Colonic mucosa (tissue), 4 donors: ENCODE measurements around the gene GFOD1. TPM values are rescaled to one million over a fixed set of nuclear protein-coding genes. Genes with fewer than 3 reads are reported as not detected.
"Not testable (repeated sequence)": the region's sequence is repeated elsewhere in the genome, so short reads cannot be mapped to it uniquely, and the experiment has no call there.

Experiments used
- DNase-seq: peaks from one replicate; pipeline ENCODE4 v3.0.0-alpha.2; 2020
- H3K27ac ChIP-seq: fragments of 200-600 bp; one replicate; pipeline ENCODE4 v1.8.0; 2021
- H3K27me3 ChIP-seq: fragments of 200-600 bp; one replicate; pipeline ENCODE4 v1.8.0; 2021
- H3K36me3 ChIP-seq: fragments of 200-600 bp; one replicate; pipeline ENCODE4 v1.8.0; 2021
- H3K4me1 ChIP-seq: fragments of 200-600 bp; one replicate; pipeline ENCODE4 v1.8.0; 2021; ENCODE audit warnings: mild to moderate bottlenecking
- H3K4me3 ChIP-seq: fragments of 200-600 bp; one replicate; pipeline ENCODE4 v1.8.0; 2021
- H3K9ac ChIP-seq, 2 donors: one replicate each; pipeline ENCODE4 v1.7.0; 2013; ENCODE audit warnings: control low read depth in 2 of 2, low read depth in 2 of 2, low read length in 2 of 2
- H3K9me3 ChIP-seq: fragments of 200-600 bp; one replicate; pipeline ENCODE4 v1.8.0; 2021
- intact Hi-C: fragments of 100-400 bp; cut with DNase I; formaldehyde crosslinking; loops from one replicate; pipeline ENCODE4 v1.14.1; 2022
- total RNA-seq, 2 donors: library from RNA; stranded (reverse); fragmentation: NEBNext Ultra II Directional in 1 of 2; extraction: Animal tissue kit (Norgen Biotek cat#: 25700) in 1 of 2; gene quantifications; one replicate each; pipeline ENCODE4 v1.2.1, GENCODE V29; 2021
- TF ChIP-seq, protein P1 (sequence below): fragments of 200-600 bp; IDR thresholded peaks from one replicate; pipeline ENCODE4 v1.8.0; 2022; ENCODE audit warnings: antibody characterized with exemption, mild to moderate bottlenecking
- donor health status: healthy.
- donor health status: DM: no; HTN: no; CAD: no.
- donor health status: DM: no; HTN: no; CAD: no.

Gene GFOD1
- total RNA-seq, 2 donors from 2014 or later: 6.9 to 7.6 TPM

DNA sequence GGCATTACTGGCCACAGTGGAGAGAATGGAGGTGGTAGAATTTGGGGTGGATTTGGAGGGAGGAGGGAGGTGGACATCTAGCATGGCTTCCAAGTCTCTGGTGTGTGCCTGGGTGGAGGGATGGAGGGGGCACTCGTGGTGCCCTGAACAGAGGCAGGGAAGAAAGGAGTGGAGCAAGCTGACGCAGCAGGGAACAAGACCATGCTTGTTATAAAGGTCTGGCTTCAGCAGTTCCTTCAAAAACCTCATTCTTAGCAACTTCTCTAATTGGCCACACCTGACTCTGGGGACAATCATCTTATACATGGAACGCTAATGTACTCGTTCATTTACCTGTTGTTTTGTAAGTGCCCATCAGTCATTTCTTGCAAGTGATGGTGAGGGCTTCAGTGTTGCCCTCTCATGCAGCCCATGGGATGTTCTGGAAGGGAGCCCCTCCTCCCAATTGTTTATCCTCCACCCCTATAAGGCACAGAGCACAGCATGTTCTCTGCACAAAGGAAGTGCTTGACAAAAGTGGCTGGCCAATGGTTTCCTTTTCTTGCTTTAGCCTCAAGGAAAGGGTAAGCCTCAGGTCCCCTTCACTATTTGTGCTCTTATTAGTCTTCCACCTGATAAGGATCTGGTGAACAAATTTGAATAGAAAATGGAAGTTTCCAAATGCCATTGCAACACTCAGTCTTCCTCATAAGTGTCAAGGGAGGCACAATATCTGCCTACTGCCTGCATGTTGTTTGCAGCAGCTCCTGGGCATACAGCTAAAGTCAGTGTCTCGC, 39.3 kb downstream of the GFOD1 start:
- intact Hi-C loops: no loop called here
- DNase-seq: no peak
- H3K36me3 ChIP-seq: no peaks in the 10 kb centered on the region
- H3K9ac ChIP-seq: no peak overlapping the region
- no peak overlapping the region for H3K27ac ChIP-seq
- TF ChIP-seq, protein P1, sequence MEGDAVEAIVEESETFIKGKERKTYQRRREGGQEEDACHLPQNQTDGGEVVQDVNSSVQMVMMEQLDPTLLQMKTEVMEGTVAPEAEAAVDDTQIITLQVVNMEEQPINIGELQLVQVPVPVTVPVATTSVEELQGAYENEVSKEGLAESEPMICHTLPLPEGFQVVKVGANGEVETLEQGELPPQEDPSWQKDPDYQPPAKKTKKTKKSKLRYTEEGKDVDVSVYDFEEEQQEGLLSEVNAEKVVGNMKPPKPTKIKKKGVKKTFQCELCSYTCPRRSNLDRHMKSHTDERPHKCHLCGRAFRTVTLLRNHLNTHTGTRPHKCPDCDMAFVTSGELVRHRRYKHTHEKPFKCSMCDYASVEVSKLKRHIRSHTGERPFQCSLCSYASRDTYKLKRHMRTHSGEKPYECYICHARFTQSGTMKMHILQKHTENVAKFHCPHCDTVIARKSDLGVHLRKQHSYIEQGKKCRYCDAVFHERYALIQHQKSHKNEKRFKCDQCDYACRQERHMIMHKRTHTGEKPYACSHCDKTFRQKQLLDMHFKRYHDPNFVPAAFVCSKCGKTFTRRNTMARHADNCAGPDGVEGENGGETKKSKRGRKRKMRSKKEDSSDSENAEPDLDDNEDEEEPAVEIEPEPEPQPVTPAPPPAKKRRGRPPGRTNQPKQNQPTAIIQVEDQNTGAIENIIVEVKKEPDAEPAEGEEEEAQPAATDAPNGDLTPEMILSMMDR: no peak
- H3K9me3 ChIP-seq: no peaks in the 10 kb centered on the region
- H3K4me3 ChIP-seq: no peak overlapping the region
- H3K4me1 ChIP-seq: no peaks in the 10 kb centered on the region
- H3K27me3 ChIP-seq: no peaks in the 10 kb centered on the region

DNA sequence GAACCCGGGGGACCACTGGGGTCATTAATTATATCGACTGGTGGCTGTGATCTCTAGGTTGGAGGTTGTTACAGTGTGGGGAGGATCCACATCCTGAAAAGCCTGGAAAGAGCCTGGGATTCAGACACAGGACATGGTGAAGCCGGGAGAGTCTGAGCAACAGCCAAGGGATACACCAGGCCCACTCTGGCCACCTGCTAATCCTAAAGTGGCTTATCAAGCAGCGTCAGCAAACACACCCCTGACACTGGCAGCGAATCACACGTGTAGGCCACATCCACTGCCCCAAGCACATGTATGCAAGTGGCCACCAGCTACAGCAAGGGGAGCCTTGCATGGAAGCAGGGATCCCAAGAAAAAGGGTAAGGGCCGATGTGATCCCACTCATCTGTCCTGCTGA, 41.0 kb downstream of the GFOD1 start:
- DNase-seq: no peak
- TF ChIP-seq, protein P1: no peak
- Histone ChIP-seq H3K4me1 (peaks cover 6% of the 10 kb centered on the region), H3K4me3 (no peak overlapping the region), H3K27me3 (no peaks in the 10 kb centered on the region), H3K36me3 (no peaks in the 10 kb centered on the region), H3K27ac (no peak overlapping the region), H3K9me3 (no peaks in the 10 kb centered on the region), H3K9ac (no peak overlapping the region)
- intact Hi-C loops: no loop called here

DNA sequence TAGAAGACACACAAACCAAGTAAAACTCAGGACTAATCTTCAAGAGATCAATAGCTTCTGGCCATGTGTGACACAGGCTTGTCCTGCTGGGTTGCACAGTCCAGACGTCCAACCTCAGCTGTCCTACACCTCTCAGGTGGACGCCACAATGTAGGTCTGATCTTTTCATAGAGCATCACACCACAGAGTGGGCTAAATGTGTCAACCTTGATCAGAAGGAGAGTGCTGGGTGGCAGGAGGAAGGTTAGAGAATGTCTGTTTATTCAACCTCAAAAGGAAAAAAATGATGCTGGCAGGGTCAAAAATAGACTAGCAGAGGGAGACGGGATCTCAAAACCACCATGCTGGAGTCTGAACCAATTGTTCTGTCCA, 41.7 kb downstream of the GFOD1 start:
- TF ChIP-seq, protein P1: no peak
- intact Hi-C loops: no loop called here
- Histone ChIP-seq H3K9me3 (no peaks in the 10 kb centered on the region), H3K4me3 (no peak overlapping the region), H3K36me3 (no peaks in the 10 kb centered on the region), H3K27ac (no peak overlapping the region), H3K9ac (no peak overlapping the region), H3K4me1 (peaks cover 6% of the 10 kb centered on the region), H3K27me3 (no peaks in the 10 kb centered on the region)
- DNase-seq: no peak

DNA sequence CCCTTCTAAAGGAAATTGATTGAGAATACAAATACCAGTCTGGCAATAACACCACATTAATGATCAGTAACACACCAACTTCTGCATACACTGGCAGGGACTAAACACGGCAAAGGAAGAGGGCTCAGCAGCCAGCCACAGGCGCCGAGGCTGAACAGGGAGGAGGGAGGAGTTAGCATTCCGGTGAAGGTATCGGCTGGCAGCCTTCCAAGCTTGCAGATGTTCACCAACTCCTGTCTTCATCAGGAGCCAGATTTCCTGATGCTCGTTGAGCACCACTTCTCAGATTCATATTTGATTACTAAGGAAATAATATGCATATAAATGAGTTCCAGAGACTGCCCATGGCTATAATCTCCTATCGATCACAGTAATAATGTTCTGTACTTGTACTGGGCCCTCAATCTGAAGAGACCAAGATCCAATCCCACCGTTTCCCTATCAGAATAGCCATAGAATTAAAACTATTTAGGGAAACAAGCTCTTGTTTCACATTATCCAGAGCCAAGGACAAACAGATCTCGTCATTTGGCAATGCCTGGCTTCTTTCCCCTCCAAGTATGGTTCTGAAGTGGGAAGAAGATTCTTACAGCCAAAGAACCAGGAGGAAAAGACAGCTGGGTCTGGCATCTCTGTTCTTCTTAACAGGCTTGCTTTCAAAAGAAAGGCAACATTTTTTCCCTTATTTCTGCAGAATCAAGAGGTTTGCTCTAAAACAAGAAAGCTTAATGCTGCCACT, 42.2 kb downstream of the GFOD1 start:
- TF ChIP-seq, protein P1: no peak
- H3K9ac ChIP-seq: no peak overlapping the region
- intact Hi-C loops: no loop called here
- no peaks in the 10 kb centered on the region for H3K27me3 ChIP-seq
- H3K27ac ChIP-seq: peak overlapping the region; percentile 68
- H3K4me3 ChIP-seq: no peak overlapping the region
- no peaks in the 10 kb centered on the region for H3K36me3 ChIP-seq
- peaks cover 6% of the 10 kb centered on the region for H3K4me1 ChIP-seq
- DNase-seq: peak; percentile 84
- H3K9me3 ChIP-seq: no peaks in the 10 kb centered on the region

DNA sequence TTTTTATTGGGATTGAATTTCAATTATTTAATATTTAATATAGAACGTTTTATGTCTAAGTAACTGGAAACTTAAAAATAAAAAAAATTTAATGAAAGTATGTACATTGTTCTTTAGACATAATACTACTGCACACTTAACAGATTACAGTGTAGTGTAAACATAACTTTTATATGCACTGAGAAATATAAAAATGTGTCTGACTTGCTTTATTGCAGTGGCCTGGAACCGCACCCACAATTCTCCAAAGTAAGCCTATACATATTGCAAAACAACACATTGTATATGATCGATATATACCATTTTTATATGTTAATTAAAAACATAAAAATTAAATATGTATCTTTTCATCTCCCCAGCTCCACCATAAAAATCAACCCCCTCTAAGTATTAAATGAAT, 42.8 kb downstream of the GFOD1 start:
- Histone ChIP-seq H3K4me1 (peaks cover 6% of the 10 kb centered on the region), H3K27ac (peak overlapping the region; percentile 68), H3K27me3 (no peaks in the 10 kb centered on the region), H3K9ac (no peak overlapping the region), H3K9me3 (no peaks in the 10 kb centered on the region), H3K36me3 (no peaks in the 10 kb centered on the region), H3K4me3 (no peak overlapping the region)
- TF ChIP-seq, protein P1: no peak
- no peak for DNase-seq
- intact Hi-C loops: no loop called here

DNA sequence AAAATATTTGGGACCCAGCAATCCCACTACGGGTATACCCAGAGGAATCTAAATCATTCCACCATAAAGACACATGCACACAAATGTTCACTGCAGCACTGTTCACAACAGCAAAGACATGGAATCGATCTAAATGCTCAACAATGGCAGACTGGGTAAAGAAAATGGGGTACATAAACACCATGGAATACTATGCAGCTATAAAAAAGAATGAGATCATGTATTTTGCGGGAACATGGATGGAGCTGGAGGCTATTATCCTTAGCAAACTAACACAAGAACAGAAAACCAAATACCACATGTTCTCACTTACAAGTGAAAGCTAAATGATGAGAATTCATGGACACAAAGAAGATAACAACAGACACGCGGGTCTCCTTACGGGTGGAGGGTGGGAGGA, 43.4 kb downstream of the GFOD1 start:
- H3K27ac ChIP-seq, H3K4me1 ChIP-seq, H3K4me3 ChIP-seq, DNase-seq, H3K9me3 ChIP-seq, H3K36me3 ChIP-seq, intact Hi-C loops, H3K27me3 ChIP-seq, H3K9ac ChIP-seq: not testable (repeated sequence)
